Measurements from ENCODE around the gene SIPA1L3.

- no peak for TF ChIP-seq CTCF (IDR thresholded peaks at IDR 0.05 in 4 of 5, conservative IDR thresholded peaks at IDR 0.05 in 1 of 5)
- TF ChIP-seq POLR2A (IDR thresholded peaks at IDR 0.05) = no peak
Measured at GRCh38 chr19:38111898-38112297, 204.9 kb downstream of the SIPA1L3 start.
